HCT116 (cell line): ENCODE measurements around the gene TACC2.

ENCODE experiments used
- CEBPB ChIP-seq: IDR thresholded peaks from 2 replicates; pipeline ENCODE4 v1.6.1; 2012; ENCODE audit warnings: low read depth
- EGR1 ChIP-seq: IDR thresholded peaks from 2 replicates; pipeline ENCODE4 v1.6.1; 2012; ENCODE audit warnings: low read depth
- EZH2 ChIP-seq: fragments of 200-600 bp; sonication (generic); IDR thresholded peaks from 2 replicates; pipeline ENCODE4 v1.6.1; 2017; ENCODE audit warnings: antibody characterized with exemption, mixed run types
- EZH2phosphoT487 ChIP-seq: fragments of 200-600 bp; IDR thresholded peaks from 2 replicates; pipeline ENCODE4 v1.6.1; 2018; ENCODE audit warnings: antibody characterized with exemption, borderline replicate concordance
- POLR2A ChIP-seq: IDR thresholded peaks from 2 replicates; pipeline ENCODE4 v1.7.0; 2011; ENCODE audit warnings: borderline replicate concordance; ENCODE audit not compliant: insufficient read depth, insufficient read length; ENCODE audit errors: extremely low read depth
- POLR2AphosphoS5 ChIP-seq: IDR thresholded peaks from 2 replicates; pipeline ENCODE4 v1.6.1; 2011; ENCODE audit warnings: mild to moderate bottlenecking, low read depth, low read length, moderate library complexity
- RAD21 ChIP-seq: IDR thresholded peaks from 2 replicates; pipeline ENCODE4 v1.6.1; 2012; ENCODE audit warnings: low read depth, mild to moderate bottlenecking
- YY1 ChIP-seq: IDR thresholded peaks from 2 replicates; pipeline ENCODE4 v1.6.1; 2011; ENCODE audit warnings: low read length, low read depth, moderate library complexity, mild to moderate bottlenecking; ENCODE audit not compliant: insufficient replicate concordance; ENCODE audit errors: extremely low read depth
- ZBTB33 ChIP-seq: IDR thresholded peaks from 2 replicates; pipeline ENCODE4 v1.6.1; 2011; ENCODE audit warnings: mild to moderate bottlenecking, low read length, moderate library complexity; ENCODE audit not compliant: insufficient replicate concordance; ENCODE audit errors: extremely low read depth
- ZFX ChIP-seq: fragments of 450-650 bp; IDR thresholded peaks from 2 replicates; pipeline ENCODE4 v1.6.1; 2017
- ZNF274 ChIP-seq: fragments of 200-500 bp; sonication (Bioruptor generic); IDR thresholded peaks from 2 replicates; pipeline ENCODE4 v1.6.1; 2014; ENCODE audit warnings: mild to moderate bottlenecking, low read depth, low read length, inconsistent platforms
- TF ChIP-seq, protein P1 (sequence below), 3 experiments: fragments of 200-600 bp in 1 of 3; sonication (generic) in 1 of 3; IDR thresholded peaks in 2 of 3; conservative IDR thresholded peaks in 1 of 3; 2 replicates each; pipeline ENCODE4 v1.5.1; 2012 to 2017; ENCODE audit warnings: low read depth in 2 of 3, low read length in 2 of 3, antibody characterized with exemption in 1 of 3, borderline replicate concordance in 1 of 3, control low read depth in 1 of 3, mild to moderate bottlenecking in 1 of 3, mixed read lengths in 1 of 3, mixed run types in 1 of 3, moderate library complexity in 1 of 3; ENCODE audit not compliant: insufficient read depth in 1 of 3
- TF ChIP-seq, protein P2 (sequence below): IDR thresholded peaks from 2 replicates; pipeline ENCODE4 v1.6.1; 2012; ENCODE audit warnings: low read depth

- TF ChIP-seq, protein P1, sequence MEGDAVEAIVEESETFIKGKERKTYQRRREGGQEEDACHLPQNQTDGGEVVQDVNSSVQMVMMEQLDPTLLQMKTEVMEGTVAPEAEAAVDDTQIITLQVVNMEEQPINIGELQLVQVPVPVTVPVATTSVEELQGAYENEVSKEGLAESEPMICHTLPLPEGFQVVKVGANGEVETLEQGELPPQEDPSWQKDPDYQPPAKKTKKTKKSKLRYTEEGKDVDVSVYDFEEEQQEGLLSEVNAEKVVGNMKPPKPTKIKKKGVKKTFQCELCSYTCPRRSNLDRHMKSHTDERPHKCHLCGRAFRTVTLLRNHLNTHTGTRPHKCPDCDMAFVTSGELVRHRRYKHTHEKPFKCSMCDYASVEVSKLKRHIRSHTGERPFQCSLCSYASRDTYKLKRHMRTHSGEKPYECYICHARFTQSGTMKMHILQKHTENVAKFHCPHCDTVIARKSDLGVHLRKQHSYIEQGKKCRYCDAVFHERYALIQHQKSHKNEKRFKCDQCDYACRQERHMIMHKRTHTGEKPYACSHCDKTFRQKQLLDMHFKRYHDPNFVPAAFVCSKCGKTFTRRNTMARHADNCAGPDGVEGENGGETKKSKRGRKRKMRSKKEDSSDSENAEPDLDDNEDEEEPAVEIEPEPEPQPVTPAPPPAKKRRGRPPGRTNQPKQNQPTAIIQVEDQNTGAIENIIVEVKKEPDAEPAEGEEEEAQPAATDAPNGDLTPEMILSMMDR (IDR thresholded peaks at IDR 0.05 in 2 of 3, conservative IDR thresholded peaks at IDR 0.05 in 1 of 3; ENCODE audit: borderline replicate concordance in 1 of 3, insufficient read depth in 1 of 3, low read depth in 2 of 3, low read length in 2 of 3): no peak
- TF ChIP-seq ZFX (no peak), POLR2A (no peak), EZH2 (no peak), EZH2phosphoT487 (no peak), POLR2AphosphoS5 (no peak), RAD21 (no peak), ZBTB33 (no peak), ZNF274 (no peak), YY1 (no peak), CEBPB (no peak), EGR1 (no peak)
- TF ChIP-seq, protein P2, sequence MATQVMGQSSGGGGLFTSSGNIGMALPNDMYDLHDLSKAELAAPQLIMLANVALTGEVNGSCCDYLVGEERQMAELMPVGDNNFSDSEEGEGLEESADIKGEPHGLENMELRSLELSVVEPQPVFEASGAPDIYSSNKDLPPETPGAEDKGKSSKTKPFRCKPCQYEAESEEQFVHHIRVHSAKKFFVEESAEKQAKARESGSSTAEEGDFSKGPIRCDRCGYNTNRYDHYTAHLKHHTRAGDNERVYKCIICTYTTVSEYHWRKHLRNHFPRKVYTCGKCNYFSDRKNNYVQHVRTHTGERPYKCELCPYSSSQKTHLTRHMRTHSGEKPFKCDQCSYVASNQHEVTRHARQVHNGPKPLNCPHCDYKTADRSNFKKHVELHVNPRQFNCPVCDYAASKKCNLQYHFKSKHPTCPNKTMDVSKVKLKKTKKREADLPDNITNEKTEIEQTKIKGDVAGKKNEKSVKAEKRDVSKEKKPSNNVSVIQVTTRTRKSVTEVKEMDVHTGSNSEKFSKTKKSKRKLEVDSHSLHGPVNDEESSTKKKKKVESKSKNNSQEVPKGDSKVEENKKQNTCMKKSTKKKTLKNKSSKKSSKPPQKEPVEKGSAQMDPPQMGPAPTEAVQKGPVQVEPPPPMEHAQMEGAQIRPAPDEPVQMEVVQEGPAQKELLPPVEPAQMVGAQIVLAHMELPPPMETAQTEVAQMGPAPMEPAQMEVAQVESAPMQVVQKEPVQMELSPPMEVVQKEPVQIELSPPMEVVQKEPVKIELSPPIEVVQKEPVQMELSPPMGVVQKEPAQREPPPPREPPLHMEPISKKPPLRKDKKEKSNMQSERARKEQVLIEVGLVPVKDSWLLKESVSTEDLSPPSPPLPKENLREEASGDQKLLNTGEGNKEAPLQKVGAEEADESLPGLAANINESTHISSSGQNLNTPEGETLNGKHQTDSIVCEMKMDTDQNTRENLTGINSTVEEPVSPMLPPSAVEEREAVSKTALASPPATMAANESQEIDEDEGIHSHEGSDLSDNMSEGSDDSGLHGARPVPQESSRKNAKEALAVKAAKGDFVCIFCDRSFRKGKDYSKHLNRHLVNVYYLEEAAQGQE: no peak
Observed at GRCh38 chr10:122132331-122132755, 143.4 kb downstream of the TACC2 start.
